ENCODE data around the gene ADAMTS17. TPM values are rescaled to one million over a fixed set of nuclear protein-coding genes. Genes with fewer than 3 reads are reported as not detected.

Gene ADAMTS17
- polyA plus RNA-seq, 3 donors = 0.11 to 2.6 (median 0.76) TPM

DNA sequence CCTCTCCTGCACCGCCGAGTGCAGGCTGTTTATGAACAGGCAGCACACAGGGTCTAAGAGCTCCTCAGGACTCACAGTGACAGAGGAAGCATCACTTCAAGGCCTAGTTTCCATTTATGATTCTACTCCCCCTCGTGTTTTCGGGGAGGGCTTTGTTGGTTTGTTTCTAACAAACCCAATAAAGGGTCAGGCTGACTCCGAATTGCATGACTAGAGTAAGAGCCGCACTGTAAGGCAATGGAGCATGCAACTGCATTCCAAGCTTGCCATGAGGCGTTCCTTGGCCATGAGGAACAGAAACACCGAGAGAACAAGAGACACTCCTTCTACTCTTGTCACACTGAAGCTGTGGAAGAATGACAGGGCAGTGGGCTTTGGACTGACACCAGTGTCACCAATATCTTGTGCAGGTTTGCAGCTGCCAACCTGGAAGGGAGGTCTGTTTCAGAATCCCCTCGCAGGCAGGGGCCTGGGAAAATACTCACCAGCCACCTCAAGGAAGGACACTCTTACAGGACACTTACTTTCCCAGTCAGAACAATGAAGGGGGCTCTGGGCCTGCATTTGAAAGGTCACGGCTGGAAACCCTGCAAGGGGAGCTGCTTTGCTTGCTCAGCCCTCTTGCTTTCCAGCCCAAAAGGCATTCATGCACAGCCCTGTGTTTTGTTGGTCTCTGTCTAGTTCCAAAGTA, 96.8 kb downstream of the ADAMTS17 start:
- 84 to 93% (median 92%) methylated on average over 10 of the region's 10 CpGs for WGBS, 3 donors
- no peak overlapping the region for H3K27ac ChIP-seq (ENCODE audit: low read depth, low read length)

GRCh38 chr15:100242989-100243388, 98.8 kb downstream of the ADAMTS17 start:
- no peak overlapping the region for H3K27ac ChIP-seq (ENCODE audit: low read depth, low read length)
- WGBS, 3 donors = 95 to 99% (median 98%) methylated on average over 2 of the region's 2 CpGs

DNA sequence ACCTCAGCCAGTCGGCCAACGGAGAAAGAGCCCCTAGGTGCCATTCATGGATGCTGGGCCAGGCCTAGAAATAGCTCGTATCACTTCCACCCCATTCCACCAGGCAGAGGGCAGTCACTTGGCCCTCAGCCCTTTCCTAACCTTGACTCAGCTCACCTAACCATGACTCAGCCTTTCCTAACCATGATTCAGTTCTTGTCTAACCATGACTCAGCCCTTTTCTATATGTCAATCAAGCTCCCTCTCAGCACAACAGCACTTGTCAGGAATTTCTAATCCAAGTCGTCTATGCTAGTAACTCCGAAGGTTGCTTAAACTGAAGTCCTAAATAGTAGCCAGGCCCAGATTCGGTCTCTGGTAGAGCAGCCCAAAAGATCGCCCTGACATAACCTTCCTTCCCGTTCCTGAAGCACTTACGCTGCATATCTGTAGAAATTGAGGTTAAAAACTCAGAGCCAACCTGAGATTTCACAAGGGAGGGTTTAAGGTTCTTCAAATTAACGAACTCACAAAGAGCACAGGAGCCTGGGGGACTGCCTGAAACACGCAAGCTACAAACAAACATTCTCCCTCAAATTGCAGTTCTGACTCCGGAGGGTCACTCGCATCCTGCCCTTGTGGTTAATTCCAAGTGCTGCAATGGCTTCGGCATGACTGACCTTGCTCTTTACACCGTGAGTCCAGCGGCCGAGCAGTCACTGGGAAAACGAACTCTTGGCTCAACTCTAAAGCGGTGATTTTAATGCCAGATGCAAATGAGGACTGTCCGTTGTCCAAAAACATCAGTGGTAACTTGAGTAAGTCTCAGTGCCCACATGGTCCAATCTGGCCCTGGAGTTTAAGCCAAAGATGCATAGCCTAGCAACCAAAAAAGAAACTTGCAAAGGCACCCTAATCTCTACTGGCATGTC, 99.9 kb downstream of the ADAMTS17 start:
- no peak overlapping the region for H3K27ac ChIP-seq (ENCODE audit: low read depth, low read length)
- WGBS, 3 donors = 77 to 86% (median 78%) methylated on average over 20 of the region's 20 CpGs

- WGBS, 3 donors = 79 to 87% (median 83%) methylated on average over 15 of the region's 15 CpGs
- H3K27ac ChIP-seq (ENCODE audit: low read depth, low read length) = no peak overlapping the region
Observed at GRCh38 chr15:100236981-100237720, 104.6 kb downstream of the ADAMTS17 start.

- 65 to 85% (median 67%) methylated on average over 15 of the region's 15 CpGs for WGBS, 3 donors
- H3K27ac ChIP-seq (ENCODE audit: low read depth, low read length) = no peak overlapping the region
Observed at GRCh38 chr15:100235030-100235617, 106.7 kb downstream of the ADAMTS17 start.

DNA sequence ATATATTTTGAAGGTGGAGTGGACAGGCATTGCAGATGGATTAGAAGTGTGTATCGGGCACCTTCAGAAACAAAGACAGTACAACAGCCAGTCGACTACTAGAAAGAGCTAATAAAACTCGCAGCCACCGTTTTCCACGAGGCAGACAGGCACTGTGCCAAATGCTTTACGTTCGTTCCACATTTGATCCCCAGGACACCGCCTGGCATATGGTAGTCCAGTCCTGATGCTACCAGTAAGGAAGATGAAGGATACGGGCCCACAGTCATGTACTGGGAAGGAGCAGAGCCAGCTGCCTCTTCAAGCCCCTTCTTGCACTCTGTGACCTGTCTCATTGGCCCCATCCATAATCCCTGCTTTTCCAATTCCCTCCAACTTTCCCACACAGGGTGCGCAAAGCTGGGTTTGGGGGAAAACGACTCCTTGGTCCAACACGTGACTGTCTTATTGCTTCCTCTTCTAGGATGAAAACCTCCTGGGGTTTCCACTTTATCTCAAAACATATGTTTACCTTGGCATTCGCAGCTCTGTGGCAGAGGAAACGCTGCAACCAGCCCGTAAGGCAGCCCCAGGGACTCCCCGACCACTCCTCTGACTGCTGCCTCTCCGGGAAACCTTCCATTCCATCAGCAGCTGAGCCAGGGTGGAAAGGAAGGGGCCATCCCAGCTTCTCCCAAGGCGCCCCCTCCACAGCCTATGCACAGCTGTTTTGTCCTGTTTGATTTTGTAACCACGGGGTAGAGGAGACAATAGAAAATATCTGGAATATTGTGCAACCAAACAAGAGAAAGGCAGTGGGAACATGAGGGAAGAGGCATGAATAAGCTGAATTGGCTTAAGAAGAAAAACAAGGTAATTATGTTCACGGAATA, 107.4 kb downstream of the ADAMTS17 start:
- no peak overlapping the region for H3K27ac ChIP-seq (ENCODE audit: low read depth, low read length)
- 37 to 49% (median 48%) methylated on average over 20 of the region's 20 CpGs for WGBS, 3 donors

- 54 to 88% (median 85%) methylated on average over 4 of the region's 4 CpGs for WGBS, 3 donors
Observed at GRCh38 chr15:100230784-100231183, 111.0 kb downstream of the ADAMTS17 start.

DNA sequence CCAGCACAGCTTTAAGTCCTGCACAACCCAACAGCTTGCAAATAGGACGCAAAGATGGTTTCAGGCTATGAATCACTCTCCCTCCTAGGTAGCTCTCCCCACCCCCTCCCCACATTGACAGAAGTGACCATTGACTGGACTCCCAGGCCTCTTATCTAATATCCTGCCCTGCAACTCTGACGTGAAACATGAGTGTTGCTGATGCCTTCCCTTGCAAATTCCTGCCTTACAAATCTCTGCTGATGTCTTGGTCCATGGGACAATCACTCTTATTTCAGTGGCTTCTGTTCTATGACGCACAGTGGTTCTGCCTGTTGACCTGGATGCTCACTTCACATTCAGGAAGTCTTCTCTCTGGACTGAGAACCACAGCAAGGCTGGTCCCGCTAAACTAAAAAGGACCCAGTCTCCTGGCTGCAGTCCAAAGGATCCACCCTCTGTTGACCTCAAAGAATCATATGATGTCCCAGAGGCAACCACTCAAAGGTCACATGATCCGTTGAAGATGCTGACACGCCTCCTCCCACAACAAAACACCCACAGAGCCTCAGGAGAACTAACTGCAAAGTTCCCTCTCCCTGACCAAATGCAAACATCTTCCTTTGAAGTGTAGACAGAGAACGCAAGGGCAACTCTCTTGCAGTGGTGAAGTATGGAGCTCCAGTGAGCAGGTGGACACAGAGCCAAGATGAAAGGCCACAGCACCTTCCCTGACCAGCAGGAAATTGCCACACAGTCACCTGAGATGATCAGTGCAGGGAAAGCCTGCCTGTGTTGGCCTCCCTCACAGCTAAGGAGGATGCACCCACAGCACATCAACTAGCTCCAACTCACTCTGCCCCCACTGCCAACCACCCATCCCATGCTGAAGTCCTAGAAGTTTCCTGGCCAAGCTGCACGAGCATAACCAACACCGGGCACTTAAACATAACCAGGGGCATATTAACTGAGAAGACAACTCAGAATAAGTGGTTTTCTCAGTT, 112.3 kb downstream of the ADAMTS17 start:
- 73 to 90% (median 78%) methylated on average over 9 of the region's 9 CpGs for WGBS, 3 donors
- H3K27ac ChIP-seq (ENCODE audit: low read depth, low read length) = no peak overlapping the region

More at GRCh38 chr15:100230784-100231183, 111.0 kb downstream of the ADAMTS17 start:
- no peak overlapping the region for H3K27ac ChIP-seq (ENCODE audit: low read depth, low read length)

DNA sequence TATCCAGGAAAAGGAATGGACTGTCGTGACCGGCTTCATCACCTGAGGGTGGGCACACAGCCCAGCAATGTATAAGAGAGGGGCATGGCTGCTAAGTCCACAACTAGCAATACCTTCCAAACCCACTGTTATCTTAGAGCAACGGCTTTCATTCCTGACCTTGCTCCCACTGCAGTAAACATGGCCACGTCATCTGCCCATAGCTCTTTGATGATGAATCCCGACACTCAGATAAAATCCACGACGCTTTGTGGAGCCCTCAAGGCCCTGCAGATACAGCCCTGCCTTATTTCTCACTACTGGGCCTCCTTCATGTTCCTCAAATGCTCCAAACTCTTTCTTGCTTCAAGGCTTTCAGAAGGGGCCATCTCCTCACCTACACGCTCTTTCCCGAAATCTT, 114.0 kb downstream of the ADAMTS17 start:
- no peak overlapping the region for H3K27ac ChIP-seq (ENCODE audit: low read depth, low read length)
- WGBS, 3 donors = 84 to 95% (median 93%) methylated on average over 9 of the region's 9 CpGs

DNA sequence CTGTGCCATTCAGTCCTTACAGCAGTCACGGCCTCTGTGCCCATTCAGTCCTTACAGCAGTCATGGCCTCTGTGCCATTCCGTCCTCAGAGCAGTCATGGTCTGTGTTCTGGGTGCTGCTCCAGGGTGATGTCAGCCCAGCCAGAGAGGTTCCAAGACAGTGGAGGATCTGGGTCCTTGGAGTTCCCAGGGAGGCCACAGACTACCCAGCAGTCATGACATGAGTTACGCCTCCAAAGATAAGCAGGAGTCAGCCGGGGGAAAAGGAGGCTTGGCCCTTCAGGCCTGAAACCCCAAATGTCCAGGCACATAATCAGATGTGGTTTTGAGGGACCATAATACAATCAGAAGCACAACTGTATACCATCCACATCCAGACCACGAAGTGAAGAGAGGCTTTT, 115.7 kb downstream of the ADAMTS17 start:
- no peak overlapping the region for H3K27ac ChIP-seq (ENCODE audit: low read depth, low read length)
- WGBS, 3 donors = 88 to 93% (median 91%) methylated on average over 5 of the region's 5 CpGs

DNA sequence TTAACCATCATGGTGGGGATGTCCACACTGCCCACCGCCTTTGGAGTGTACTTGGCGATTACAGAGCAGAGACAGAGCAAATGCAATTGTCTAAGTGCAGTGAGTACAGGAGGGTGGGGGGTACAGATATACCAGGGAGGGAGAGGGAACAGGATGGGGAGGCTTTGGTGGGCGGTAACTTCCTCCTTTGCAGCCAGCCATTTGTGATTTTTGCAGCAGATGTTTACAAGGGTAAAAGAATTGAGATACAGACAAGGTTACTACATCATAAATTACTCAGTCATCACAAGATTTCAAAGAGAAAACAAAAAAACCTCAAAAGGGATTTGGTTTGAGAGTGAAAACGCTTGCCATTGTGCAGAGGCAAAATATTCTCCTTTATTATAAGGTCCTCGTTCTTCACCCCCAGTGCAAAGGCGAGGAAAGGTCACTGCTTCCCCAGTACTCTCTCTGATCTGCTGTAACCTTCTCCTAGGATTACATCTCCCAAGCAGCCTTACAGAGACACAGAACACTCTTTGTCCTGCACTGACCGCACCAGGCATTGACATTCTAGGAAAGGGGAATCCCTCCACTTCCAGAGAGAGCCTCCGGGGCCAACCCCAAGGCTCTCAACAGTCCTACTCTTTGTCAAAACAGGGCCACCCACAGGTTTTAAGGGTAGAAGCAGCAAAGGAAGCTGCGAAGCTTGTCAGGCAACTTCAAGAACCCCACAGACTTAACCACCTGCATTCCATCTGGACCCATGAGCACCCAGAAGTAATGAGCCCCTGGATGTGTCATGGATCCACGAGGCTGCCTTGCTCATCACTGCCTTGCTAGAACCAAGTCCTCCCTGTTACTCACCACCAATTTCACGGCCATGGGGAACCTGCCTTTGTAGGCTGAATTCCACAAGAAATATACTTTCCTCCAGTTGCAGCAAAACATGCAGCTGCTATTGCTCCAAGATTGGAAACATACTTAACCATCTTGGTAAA, 117.3 kb downstream of the ADAMTS17 start:
- WGBS, 3 donors = 78 to 81% (median 80%) methylated on average over 11 of the region's 11 CpGs
- no peak overlapping the region for H3K27ac ChIP-seq (ENCODE audit: low read depth, low read length)

DNA sequence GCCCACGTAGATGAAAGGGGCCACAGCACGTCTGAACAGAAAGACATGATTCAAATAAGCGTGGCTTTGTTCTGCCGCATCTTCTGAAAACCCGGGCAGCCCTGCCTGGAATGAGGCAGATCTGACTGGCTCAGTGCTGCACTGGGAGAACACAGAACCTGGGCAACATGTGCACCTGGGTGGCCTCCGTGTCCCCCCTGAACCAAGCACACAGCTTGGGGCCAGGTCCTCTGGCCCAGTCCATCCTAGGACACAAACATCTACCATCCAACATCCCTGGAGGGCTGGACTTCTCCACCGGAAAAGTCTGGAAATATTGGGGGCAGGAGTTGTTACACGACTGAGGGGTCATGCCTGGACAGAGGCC, 119.4 kb downstream of the ADAMTS17 start:
- 86 to 93% (median 92%) methylated on average over 8 of the region's 8 CpGs for WGBS, 3 donors
- H3K27ac ChIP-seq (ENCODE audit: low read depth, low read length) = no peak overlapping the region

- no peak overlapping the region for H3K27ac ChIP-seq (ENCODE audit: low read depth, low read length)
- 76 to 86% (median 84%) methylated on average over 22 of the region's 22 CpGs for WGBS, 3 donors
Observed at GRCh38 chr15:100221471-100222348, 120.1 kb downstream of the ADAMTS17 start.

DNA sequence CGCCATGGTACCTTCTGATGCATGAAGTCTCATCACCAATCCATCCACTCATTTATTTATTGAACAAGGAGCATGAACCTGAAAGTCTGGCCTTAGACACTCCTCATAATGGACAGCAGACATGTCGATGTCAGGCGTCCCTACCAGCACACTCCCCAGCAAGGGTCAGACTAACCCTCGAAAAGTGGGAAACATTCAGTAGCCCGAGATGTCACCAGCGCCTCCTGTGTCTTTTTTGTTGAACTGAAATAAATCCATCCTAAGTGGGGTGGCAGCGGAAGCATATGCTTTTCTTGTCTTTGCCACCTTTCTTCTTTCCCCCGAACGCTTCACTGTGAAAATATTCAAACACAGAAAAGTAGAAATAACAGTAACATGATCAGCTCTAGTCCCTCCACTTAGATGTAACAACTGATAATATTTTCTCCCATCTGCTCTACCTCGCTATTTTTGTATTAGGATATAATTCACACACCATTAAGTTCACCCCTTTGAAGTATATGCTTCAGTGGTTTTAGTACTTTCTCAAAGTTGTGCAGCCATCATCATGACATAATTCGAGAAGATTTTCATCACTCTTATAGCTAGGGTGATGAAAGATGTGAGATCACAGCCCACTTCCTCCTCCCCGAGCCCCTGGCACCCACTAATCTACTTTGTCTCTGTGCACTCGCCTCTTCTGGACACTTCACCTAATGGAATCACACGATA, 121.6 kb downstream of the ADAMTS17 start:
- 81 to 94% (median 86%) methylated on average over 14 of the region's 14 CpGs for WGBS, 3 donors
- no peak overlapping the region for H3K27ac ChIP-seq (ENCODE audit: low read depth, low read length)
